Right renal cortex interstitium (tissue), 3 donors: ENCODE data around the gene CLDN6. TPM values are rescaled to one million over a fixed set of nuclear protein-coding genes. Genes with fewer than 3 reads are reported as not detected.

Experiments used
- DNase-seq, 3 donors: peaks; one replicate each; pipeline ENCODE4 v3.0.0-alpha.2; 2013; ENCODE audit warnings: low read depth in 3 of 3, low spot score in 2 of 3
- polyA plus RNA-seq, 3 donors: library from polyadenylated mRNA; unstranded; fragments of 120-200 nt; gene quantifications; one replicate each; pipeline ENCODE4 v1.2.1, GENCODE V29; 2013; ENCODE audit not compliant: insufficient read length in 3 of 3

CLDN6 gene
- polyA plus RNA-seq, 3 donors: 25.8 to 38.1 (median 31.0) TPM

DNA sequence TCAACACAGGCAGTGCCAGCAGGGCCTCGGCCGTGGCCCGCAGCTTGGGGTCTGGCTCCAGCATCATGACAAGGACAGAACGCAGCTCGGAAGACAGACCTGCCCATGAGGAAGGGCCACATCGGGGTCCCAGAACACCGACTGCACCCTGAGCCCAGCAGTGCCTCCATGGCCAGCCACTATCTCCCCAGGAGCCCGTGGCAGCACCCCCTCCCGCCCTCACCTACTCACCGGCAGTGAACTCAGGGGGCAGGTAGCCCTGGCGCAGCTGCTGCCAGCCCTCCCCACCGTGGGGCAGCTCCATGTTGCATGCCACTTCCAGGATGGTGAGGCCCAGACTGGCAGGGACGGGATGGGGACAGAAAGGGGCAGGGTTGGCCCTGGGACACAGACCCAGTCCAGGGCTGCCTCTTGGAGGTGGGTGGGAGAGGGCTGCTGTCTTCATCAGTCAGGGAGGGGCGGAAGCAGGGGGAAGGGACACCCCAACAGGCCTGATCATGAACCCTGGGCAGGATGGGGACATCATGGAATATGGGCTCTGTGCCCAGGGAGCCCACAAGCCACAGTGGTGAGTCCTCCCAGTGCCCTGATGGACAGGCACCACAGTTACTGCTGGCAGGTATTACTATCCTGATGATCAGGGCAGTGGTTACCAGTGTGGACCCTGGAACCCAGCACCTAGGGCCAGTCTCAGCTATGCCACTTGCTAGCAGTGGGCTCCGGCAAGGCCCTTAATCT, 43.5 kb downstream of the CLDN6 start:
- no peak for DNase-seq

DNA sequence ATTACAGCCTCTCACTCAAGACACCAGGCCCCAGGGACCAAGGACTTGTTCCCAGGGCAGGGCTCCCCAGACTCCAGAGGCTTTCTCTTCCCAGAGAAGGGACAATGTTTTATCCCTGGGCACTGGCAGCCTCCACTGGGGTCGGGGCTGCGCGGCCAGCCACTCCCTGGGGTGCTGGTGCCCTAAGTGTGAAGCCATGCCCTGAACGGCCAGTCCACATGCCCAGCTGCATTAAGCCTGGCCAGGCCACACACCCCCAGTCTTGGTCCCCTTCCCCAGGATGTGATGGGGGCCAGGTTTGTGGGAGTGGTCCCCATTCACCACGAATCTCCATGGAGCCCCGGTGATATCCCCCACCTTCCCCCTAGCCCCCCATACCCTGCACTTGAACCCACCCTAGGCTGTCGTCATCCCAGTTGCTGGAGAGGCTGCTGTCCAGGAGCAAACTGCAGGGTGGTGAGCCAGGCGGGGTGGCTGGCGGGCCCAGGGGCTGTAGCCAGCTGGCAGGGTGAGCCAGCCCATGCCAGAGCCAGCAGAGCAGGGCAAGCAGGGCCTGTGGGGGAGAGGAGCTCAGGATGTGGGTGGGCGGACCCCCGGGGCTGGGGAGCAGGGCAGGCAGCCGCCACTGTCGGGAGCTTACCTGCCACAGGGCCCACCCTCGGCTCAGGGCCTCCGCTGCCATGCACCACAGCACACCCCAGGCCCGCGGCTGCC, 44.2 kb downstream of the CLDN6 start:
- no peak for DNase-seq

DNA sequence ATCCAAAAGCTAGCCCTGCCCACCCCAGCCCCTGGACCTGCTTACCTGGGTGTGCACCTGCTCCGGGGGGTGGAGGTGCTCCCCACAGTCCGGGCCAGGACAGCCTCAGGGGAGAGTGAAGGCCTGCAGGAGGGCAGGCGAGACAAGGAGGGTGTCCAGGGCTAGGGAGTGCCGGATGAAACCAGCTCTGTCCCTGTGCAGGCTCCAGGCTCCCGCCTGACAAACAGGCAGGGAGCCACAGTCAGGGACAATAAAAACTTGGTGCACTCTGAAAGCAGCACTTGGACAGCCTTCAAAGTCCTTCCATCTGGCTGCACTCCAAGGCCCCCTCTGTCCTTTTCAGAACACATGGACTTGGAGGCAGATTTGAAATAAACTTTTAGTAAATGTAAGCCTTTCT, 44.9 kb downstream of the CLDN6 start:
- no peak for DNase-seq

DNA sequence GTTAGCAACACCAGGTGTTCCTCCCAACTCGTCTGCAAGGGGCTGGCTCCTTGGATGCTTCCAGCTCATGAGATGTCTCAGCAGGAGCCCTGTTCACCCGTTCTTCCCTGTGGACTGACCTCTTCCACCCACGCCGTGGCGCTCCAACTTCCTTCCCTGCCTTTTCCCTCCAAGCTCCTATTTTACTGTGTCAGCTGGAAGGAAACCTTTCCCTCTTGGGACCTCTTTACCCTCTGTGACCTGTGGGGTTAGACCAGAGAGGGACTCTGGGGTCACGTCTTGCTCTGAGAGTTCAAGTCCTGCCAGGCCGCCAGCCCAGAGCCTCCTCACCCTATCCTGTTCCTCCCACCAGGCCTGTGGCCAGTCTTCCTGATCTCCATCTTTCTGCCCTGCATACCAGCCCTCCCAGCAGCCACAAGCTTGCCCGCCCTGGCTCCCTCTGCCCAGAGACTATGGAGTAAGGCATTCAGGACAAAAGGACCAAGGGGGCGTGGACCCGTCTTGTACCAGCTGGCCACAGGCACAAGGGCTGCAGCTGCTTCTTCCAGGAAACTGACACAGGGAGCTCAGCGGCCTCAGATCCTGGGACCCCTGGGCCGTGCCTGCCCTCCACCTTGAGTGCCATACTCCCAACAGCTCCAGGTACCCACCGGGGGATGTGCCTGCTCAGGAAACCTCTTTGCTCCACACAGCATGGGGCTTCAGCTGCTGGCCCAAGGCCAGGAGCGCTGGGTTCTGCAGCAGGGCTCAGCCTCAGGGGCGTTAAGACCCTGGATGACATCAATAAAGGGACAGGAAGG, 45.8 kb downstream of the CLDN6 start:
- DNase-seq: no peak

DNA sequence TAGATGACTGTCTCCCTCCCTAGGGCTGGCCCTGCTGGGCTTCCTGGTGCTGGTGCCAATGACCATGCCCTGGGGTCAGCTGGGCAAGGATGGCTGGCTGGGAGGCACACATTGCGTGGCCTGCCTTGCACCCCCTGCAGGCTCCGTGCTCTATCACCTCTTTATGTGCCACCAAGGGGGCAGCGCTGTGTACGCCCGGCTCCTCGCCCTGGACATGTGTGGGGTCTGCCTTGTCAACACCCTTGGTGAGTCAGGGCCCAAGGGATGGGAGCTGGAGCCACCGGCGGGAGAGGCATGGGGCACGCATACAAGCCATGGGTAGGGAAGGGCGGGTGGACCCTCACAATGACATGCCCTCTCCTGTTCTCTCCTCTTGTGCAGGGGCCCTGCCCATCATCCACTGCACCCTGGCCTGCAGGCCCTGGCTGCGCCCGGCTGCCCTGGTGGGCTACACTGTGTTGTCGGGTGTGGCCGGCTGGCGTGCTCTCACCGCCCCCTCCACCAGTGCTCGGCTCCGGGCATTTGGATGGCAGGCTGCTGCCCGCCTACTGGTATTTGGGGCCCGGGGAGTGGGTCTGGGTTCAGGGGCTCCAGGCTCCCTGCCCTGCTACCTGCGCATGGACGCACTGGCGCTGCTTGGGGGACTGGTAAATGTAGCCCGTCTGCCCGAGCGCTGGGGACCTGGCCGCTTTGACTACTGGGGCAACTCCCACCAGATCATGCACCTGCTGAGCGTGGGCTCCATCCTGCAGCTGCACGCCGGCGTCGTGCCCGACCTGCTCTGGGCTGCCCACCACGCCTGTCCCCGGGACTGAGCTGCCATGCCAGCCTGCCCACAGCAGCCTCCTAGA, 46.6 kb downstream of the CLDN6 start:
- DNase-seq: no peak

DNA sequence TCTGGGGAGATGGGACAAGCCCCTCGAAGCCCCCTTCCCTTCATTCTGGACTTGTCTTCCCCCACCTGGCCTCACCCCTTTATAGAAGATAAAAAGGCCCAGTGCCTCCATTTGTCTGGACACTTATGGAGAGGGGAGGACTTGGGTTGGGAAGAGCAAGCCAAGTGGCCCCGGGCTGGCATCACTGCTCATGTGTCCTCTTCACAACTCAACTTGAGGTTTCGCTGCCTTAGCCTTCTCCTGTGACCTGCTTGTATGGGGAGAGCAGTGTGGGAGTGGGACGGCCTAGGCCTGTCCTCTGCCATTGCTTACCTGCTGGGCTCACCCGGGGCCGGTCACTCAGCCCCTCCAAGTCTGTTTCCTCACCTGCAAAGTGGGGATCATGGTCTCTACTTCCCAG, 47.4 kb downstream of the CLDN6 start:
- no peak for DNase-seq

DNA sequence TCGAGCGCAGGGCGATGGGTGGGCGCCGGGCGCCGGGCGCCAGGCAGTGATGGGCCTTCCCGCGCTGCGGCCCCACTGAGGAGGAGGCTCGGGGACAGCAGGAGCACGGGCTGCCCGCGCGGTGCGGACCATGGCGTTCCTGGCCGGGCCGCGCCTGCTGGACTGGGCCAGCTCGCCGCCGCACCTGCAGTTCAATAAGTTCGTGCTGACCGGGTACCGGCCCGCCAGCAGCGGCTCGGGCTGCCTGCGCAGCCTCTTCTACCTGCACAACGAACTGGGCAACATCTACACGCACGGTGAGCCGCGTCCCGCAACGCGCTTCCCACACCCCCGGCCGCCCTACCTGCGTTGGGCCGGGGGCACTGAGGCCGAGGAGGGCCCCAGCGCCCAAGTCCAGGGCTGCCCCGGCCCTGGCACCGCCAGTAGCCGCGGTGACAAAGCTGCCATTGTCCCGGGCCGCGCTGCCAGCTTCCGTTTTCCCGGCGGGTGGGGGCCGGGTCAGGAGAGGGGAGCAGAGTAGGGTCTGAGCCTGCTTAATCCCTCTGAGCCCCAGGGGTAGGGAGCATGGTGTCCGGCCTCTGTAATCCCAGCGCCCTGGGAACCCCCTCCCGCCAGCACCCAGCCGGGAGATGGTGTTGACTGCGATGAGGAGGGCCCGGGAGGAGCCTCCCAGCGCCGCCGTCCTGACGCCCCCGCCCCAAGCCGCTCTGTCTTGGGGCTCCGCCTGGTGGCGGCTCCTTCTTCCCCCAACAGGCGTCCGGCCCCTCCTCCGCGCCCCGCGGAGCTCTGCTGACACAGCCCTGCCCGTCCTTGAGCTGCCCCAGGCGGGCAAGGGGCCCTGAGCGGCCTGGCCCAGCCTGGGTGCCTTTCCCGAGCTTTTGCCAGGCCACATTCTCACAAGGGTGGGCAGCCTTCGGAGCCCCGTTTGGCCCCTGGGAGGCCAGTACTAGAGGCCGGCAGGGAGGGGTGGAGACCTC, 48.1 kb downstream of the CLDN6 start:
- no peak for DNase-seq

DNA sequence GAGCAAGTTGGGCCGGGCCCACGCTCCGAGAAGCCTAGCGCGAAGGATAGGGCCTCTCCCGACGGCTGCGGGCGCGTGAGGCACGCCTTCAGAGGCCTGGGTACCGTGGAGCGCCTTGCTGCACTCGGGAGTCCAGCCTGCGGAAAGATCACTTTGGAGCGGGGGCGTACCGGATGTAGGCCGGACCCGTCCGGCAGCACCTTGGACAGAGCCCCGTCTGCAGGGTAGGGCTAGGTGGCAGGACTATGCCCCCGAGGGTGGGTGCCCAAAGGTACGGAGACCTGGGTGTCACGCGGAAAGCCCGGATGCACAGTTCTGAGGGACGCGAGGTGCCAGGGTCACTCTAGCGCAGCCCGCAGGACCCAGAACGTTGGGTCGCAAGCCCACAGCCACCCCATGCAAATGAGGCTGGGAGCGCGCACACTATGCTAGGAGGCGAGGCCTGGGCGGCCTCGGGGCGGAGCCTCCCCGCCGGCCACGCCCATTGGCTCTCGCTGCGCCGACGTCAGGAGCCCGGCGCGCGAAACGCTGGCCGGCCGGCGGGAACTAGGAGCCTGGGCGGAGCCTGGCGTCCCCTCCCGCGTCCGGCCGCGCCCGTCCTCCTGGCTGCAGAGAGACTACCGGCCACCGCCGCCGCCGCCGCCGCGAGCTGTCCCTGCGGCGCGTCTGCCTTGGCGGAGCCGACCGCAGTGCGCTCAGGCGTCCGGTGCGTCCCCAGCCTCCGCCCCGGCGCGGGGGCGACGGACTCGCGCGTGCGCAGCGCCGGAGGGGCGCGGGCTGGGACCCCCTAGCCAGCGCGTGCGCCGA, 49.0 kb downstream of the CLDN6 start, which contains the start of gene PAQR4:
Gene PAQR4, plus strand, starts transcription at position 611 of the 807 bp plus-strand sequence. CDS start 327 bp downstream, outside the sequence.
- DNase-seq: peak; percentile 72 to 80 (median 74)

DNA sequence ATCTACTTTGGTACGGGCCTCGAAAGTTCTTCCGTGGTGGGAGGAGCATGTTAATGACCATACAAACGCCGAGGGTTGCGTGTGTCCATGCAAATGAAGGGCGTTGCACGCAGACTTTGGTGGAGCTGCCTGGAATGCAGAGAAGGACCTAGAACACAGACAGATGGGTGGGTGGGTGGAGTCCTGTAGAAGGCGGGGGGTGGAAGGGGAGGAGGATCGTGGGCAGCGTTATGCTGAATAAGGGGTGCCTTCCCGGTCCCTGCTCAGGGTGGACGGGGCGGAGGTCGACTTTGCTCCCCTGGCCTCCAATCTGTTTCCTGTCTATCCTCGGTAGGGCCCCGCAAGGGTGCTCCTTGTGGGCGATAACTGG, 49.6 kb downstream of the CLDN6 start:
- DNase-seq: no peak

DNA sequence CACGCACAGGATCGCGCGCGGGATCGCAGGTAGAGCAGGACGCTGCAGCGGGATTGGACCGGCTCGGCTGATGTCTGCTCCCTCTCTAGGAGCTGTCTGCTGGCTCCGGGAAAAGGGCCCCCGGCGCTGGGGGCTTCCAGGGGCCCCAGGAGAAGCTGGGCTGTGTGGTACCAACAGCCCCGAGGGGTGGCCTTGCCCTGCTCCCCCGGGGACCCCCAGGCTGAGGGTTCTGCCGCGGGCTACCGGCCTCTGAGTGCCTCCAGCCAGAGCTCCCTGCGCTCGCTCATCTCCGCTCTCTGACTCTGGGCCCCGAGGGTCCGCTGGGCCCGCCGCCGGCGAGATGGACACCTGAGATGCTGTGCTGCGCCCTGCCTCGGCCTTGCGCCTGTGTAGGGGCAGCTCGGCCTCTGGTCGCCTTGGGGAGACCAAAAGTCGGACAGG, 50.2 kb downstream of the CLDN6 start:
- no peak for DNase-seq

DNA sequence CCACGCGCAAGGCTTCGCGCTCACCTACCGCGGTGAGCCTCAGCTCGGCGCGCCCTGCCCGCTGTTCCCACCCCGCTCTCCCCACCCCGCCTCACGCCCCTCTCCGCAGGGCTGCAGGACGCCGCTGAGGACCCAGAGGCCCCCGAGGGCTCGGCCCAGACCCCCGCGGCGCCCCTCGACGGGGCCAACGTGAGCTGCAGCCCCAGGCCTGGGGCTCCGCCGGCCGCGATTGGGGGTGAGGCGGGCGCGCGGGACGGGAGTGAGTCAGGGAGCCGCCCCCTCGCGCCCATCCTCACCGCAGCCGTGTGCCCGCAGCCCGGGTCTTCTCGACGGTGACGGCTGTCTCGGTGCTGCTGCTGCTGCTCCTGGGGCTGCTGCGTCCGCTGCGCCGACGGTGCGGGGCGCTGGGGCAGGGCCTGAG, 50.8 kb downstream of the CLDN6 start:
- DNase-seq: no peak

DNA sequence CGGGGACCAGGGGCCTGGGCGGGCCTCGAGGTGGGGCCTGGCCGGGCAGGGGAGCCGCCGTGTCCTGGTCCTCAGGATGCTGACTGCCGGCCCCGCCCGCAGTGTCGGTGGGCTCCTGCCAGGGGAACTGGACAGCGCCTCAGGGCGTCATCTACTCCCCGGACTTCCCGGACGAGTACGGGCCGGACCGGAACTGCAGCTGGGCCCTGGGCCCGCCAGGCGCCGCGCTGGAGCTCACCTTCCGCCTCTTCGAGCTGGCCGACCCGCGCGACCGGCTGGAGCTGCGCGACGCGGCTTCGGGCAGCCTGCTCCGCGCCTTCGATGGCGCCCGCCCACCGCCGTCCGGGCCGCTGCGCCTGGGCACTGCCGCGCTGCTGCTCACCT, 51.2 kb downstream of the CLDN6 start:
- DNase-seq: no peak

DNA sequence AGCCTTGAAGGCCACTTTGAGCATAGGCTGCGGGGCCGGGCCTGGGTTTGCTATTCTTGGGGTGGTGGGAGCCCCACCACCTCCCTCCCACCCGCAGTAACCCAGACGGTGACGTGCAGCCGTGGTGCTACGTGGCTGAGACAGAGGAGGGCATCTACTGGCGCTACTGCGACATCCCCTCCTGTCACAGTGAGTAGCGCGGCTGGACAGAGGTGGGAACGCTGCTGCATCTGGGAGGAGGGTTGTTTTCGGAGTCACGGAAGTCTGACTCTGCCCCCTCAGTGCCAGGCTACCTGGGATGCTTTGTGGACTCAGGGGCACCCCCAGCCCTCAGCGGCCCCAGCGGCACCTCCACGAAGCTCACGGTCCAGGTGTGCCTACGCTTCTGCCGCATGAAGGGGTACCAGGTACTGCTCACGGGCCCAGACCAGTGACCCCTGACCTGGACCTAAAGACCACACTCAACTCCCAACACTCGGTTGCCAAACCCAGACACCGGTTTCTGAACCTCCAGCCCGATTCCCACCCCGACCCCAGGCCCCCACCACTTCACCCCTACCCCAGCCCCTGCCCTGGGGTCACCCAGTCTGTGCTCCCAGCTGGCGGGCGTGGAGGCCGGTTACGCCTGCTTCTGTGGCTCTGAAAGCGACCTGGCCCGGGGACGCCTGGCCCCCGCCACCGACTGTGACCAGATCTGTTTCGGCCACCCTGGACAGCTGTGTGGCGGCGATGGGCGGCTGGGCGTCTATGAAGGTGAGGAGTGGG, 51.8 kb downstream of the CLDN6 start:
- DNase-seq: no peak

Other genes with a start within 250 kb of the CLDN6 start
- gene ELOB, start 240.9 kb downstream of the CLDN6 start, polyA plus RNA-seq: 100 to 1,000 TPM; 199 to 241 (median 210) TPM
- under 1 TPM in 2 of 3 donors, not detected in 1; 0.33 to 0.61 TPM for gene PRSS33, start 230.6 kb downstream of the CLDN6 start, polyA plus RNA-seq
- gene PRSS41, start 219.7 kb downstream of the CLDN6 start, polyA plus RNA-seq: not detected
- gene PRSS21, start 200.9 kb downstream of the CLDN6 start, polyA plus RNA-seq: under 1 TPM in 2 of 3 donors, not detected in 1; 0.19 to 0.43 TPM
- under 1 TPM; 0.31 to 0.60 (median 0.32) TPM for gene ZG16B, start 187.9 kb downstream of the CLDN6 start, polyA plus RNA-seq
- gene PRSS22, start 160.0 kb downstream of the CLDN6 start, polyA plus RNA-seq: 1 to 10 TPM; 6.8 to 7.4 (median 7.0) TPM
- 10 to 100 TPM; 18.8 to 20.7 (median 19.4) TPM for gene FLYWCH2, start 135.0 kb downstream of the CLDN6 start, polyA plus RNA-seq
- 10 to 100 TPM; 13.1 to 16.3 (median 14.6) TPM for gene FLYWCH1, start 106.3 kb downstream of the CLDN6 start, polyA plus RNA-seq
- gene KREMEN2, start 53.9 kb downstream of the CLDN6 start, polyA plus RNA-seq: 1 to 10 TPM in 2 of 3 donors, under 1 TPM in 1; 1.00 to 1.4 (median 1.1) TPM
- gene PAQR4, start 48.8 kb downstream of the CLDN6 start, polyA plus RNA-seq: 1 to 10 TPM; 7.5 to 8.5 (median 8.1) TPM
- gene PKMYT1, start 37.7 kb downstream of the CLDN6 start, polyA plus RNA-seq: 10 to 100 TPM; 11.3 to 12.5 (median 11.4) TPM
- gene CLDN9, start 5.3 kb downstream of the CLDN6 start, polyA plus RNA-seq: 1 to 10 TPM; 2.0 to 2.8 (median 2.5) TPM
- gene TNFRSF12A, start 2.2 kb upstream of the CLDN6 start, polyA plus RNA-seq: 10 to 100 TPM in 2 of 3 donors, 1 to 10 TPM in 1; 8.9 to 12.9 (median 11.9) TPM
- gene HCFC1R1, start 5.8 kb upstream of the CLDN6 start, polyA plus RNA-seq: 10 to 100 TPM; 50.7 to 66.1 (median 57.1) TPM
- 10 to 100 TPM; 27.9 to 33.3 (median 29.9) TPM for gene THOC6, start 5.9 kb upstream of the CLDN6 start, polyA plus RNA-seq
- 1 to 10 TPM; 1.1 to 2.2 (median 1.5) TPM for gene BICDL2, start 18.8 kb upstream of the CLDN6 start, polyA plus RNA-seq
- gene MMP25, start 28.4 kb upstream of the CLDN6 start, polyA plus RNA-seq: under 1 TPM; 0.35 to 0.82 (median 0.79) TPM
- 10 to 100 TPM; 28.0 to 36.8 (median 29.4) TPM for gene IL32, start 47.5 kb upstream of the CLDN6 start, polyA plus RNA-seq
- gene ZSCAN10, start 81.1 kb upstream of the CLDN6 start, polyA plus RNA-seq: under 1 TPM in 1 of 3 donors, not detected in 2; 0.11 TPM
- 10 to 100 TPM; 12.7 to 14.6 (median 13.8) TPM for gene ZNF205, start 94.4 kb upstream of the CLDN6 start, polyA plus RNA-seq
- 1 to 10 TPM; 8.0 to 9.3 (median 9.3) TPM for gene ZNF213, start 116.8 kb upstream of the CLDN6 start, polyA plus RNA-seq
- not detected for gene OR1F1, start 170.0 kb upstream of the CLDN6 start, polyA plus RNA-seq
- gene ZNF200, start 217.0 kb upstream of the CLDN6 start, polyA plus RNA-seq: 10 to 100 TPM; 14.6 to 18.0 (median 15.4) TPM
- gene MEFV, start 238.4 kb upstream of the CLDN6 start, polyA plus RNA-seq: under 1 TPM; 0.11 to 0.18 (median 0.17) TPM